ENCODE measurements around the gene SUN2.

The SUN2 gene

GRCh38 chr22:38748487-38749136, 7.2 kb downstream of the SUN2 start:
- no peak overlapping the region for H3K4me3 ChIP-seq (ENCODE audit: low read depth, low read length)
- ChIA-PET POLR2A (no interaction called here), CTCF (interaction anchor here (1.1 to 15.1 kb wide), 4 partner anchors 16 to 121 kb away, joined by 3 to 159 read pairs (median 17); no protein-coding TSS in a partner anchor)
- DNase-seq (ENCODE audit: low read depth, low spot score), result no peak
- no peak for TF ChIP-seq CTCF (IDR thresholded peaks at IDR 0.05; ENCODE audit: insufficient read depth, low read length, missing control alignments)

GRCh38 chr22:38745676-38746460, 9.9 kb downstream of the SUN2 start:
- ChIA-PET POLR2A (no interaction called here), CTCF (interaction anchor here (1.1 to 15.1 kb wide), 4 partner anchors 13 to 28 kb away, joined by 3 to 159 read pairs (median 15); no protein-coding TSS in a partner anchor)

GRCh38 chr22:38744981-38745380, 10.8 kb downstream of the SUN2 start:
- CTCF ChIA-PET, result interaction anchor here (1.3 to 3.8 kb wide), 2 partner anchors 12 to 27 kb away, joined by 3 to 26 read pairs; no protein-coding TSS in a partner anchor
- no peak overlapping the region for H3K4me3 ChIP-seq (ENCODE audit: low read depth, low read length)
- TF ChIP-seq CTCF (IDR thresholded peaks at IDR 0.05; ENCODE audit: insufficient read depth, low read length, missing control alignments), result no peak
- no peak for DNase-seq (ENCODE audit: low read depth, low spot score)
- POLR2A ChIA-PET, result no interaction called here

More at GRCh38 chr22:38745676-38746460, 9.9 kb downstream of the SUN2 start:
- DNase-seq (ENCODE audit: low read depth, low spot score), result no peak
- H3K4me3 ChIP-seq (ENCODE audit: low read depth, low read length), result no peak overlapping the region
- no peak for TF ChIP-seq CTCF (IDR thresholded peaks at IDR 0.05; ENCODE audit: insufficient read depth, low read length, missing control alignments)

- DNase-seq (ENCODE audit: low read depth, low spot score), result no peak
- POLR2A ChIA-PET, result no interaction called here
- no peak overlapping the region for H3K4me3 ChIP-seq (ENCODE audit: low read depth, low read length)
- no peak for TF ChIP-seq CTCF (IDR thresholded peaks at IDR 0.05; ENCODE audit: insufficient read depth, low read length, missing control alignments)
- CTCF ChIA-PET, result interaction anchor here (1.0 to 2.9 kb wide), 6 partner anchors 8 to 690 kb away, joined by 3 to 15 read pairs (median 4); no protein-coding TSS in a partner anchor
These were observed 13.4 kb downstream of the SUN2 start for GRCh38 chr22:38742176-38742942.

- no peak for DNase-seq (ENCODE audit: low read depth, low spot score)
- H3K4me3 ChIP-seq (ENCODE audit: low read depth, low read length), result no peak overlapping the region
- ChIA-PET CTCF (interaction anchor here (0.6 to 2.9 kb wide), 5 partner anchors 8 to 689 kb away, joined by 3 to 15 read pairs (median 4); no protein-coding TSS in a partner anchor), POLR2A (no interaction called here)
- TF ChIP-seq CTCF (IDR thresholded peaks at IDR 0.05; ENCODE audit: insufficient read depth, low read length, missing control alignments), result no peak
These were observed 14.2 kb downstream of the SUN2 start for GRCh38 chr22:38741576-38741975.

Measured in AG04449 (cell line).